PFSK-1 (cell line): ENCODE measurements around the gene GALNS.

Experiments used
- FOXP2 ChIP-seq: optimal IDR thresholded peaks from 2 replicates; pipeline ENCODE3; 2011; ENCODE audit warnings: borderline replicate concordance, control low read depth, inconsistent platforms; ENCODE audit not compliant: insufficient read depth; ENCODE audit errors: extremely low read length, extremely low read depth
- POLR2AphosphoS5 ChIP-seq: IDR thresholded peaks from 2 replicates; pipeline ENCODE4 v1.6.1; 2012; ENCODE audit warnings: low read depth, mild to moderate bottlenecking, control low read depth, low read length, moderate library complexity
- SIN3A ChIP-seq: IDR thresholded peaks from 2 replicates; pipeline ENCODE4 v1.6.1; 2012; ENCODE audit warnings: mild to moderate bottlenecking, low read length, moderate library complexity, borderline replicate concordance; ENCODE audit not compliant: insufficient read depth
- TAF1 ChIP-seq: IDR thresholded peaks from 2 replicates; pipeline ENCODE4 v1.6.1; 2012; ENCODE audit warnings: low read length, control low read depth, borderline replicate concordance; ENCODE audit not compliant: insufficient read depth
- TF ChIP-seq, protein P1 (sequence below), 2 experiments: IDR thresholded peaks; 2 replicates each; pipeline versions ENCODE4 v1.6.1 to v1.8.0; 2011 to 2012; ENCODE audit warnings: low read depth in 2 of 2, low read length in 2 of 2, control low read depth in 1 of 2, inconsistent platforms in 1 of 2, mild to moderate bottlenecking in 1 of 2, moderate library complexity in 1 of 2; ENCODE audit not compliant: insufficient read depth in 1 of 2

GALNS gene

DNA sequence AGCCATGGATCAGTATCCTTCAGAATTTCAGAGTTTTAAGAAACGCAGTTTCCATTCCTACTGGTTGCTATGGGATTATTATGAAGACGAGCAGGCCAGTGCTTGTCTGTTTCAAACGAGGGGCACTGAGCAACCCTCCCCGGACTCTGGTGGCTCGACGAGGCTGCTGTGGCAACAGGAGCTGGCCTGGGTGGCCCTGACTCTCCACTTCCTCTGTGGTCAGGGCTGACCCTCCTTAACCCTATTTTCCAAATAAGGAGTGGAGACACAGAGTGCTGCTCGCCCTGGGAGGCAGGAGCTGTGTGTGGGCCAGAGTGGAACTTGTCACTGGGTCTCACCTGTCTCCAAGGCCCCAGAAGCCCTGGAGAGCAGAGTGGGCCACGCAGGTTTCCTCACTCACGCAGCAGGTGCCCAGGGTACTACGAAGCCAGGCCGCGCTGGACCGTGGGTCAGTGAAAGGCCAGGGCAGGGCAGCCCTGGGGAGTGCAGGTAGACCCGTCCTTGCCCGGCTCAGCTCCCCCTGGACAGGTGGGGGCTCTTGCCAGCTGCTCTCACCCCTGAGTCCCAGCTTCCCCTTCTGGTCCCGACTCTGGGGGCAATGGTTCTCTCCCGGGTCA is 3.3 kb downstream of the GALNS start:
- TF ChIP-seq SIN3A (no peak), FOXP2 (no peak), POLR2AphosphoS5 (no peak)

DNA sequence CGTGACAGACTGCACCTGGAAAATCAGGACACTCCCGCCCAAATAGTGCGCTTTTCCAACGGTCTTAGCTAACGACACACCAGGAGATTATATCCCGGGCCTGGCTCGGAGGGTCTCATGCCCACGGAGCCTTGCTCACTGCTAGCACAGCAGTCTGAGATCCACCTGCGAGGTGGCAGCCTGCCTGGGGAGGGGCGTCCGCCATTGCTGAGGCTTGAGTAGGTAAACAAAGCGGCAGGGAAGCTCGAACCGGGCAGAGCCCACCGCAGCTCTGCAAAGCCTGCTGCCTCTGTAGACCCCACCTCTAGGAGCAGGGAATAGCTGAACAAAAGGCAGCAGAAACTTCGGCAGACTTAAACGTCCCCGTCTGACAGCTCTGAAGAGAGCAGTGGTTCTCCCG is 5.1 kb downstream of the GALNS start:
- TF ChIP-seq FOXP2 (no peak), SIN3A (no peak), TAF1 (no peak), POLR2AphosphoS5 (no peak)
- TF ChIP-seq, protein P1, sequence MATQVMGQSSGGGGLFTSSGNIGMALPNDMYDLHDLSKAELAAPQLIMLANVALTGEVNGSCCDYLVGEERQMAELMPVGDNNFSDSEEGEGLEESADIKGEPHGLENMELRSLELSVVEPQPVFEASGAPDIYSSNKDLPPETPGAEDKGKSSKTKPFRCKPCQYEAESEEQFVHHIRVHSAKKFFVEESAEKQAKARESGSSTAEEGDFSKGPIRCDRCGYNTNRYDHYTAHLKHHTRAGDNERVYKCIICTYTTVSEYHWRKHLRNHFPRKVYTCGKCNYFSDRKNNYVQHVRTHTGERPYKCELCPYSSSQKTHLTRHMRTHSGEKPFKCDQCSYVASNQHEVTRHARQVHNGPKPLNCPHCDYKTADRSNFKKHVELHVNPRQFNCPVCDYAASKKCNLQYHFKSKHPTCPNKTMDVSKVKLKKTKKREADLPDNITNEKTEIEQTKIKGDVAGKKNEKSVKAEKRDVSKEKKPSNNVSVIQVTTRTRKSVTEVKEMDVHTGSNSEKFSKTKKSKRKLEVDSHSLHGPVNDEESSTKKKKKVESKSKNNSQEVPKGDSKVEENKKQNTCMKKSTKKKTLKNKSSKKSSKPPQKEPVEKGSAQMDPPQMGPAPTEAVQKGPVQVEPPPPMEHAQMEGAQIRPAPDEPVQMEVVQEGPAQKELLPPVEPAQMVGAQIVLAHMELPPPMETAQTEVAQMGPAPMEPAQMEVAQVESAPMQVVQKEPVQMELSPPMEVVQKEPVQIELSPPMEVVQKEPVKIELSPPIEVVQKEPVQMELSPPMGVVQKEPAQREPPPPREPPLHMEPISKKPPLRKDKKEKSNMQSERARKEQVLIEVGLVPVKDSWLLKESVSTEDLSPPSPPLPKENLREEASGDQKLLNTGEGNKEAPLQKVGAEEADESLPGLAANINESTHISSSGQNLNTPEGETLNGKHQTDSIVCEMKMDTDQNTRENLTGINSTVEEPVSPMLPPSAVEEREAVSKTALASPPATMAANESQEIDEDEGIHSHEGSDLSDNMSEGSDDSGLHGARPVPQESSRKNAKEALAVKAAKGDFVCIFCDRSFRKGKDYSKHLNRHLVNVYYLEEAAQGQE (IDR thresholded peaks at IDR 0.05; ENCODE audit: insufficient read depth in 1 of 2, low read depth in 2 of 2, low read length in 2 of 2): no peak

- no peak for TF ChIP-seq SIN3A
- TF ChIP-seq FOXP2: no peak
- no peak for TF ChIP-seq TAF1
- TF ChIP-seq, protein P1 (IDR thresholded peaks at IDR 0.05; ENCODE audit: insufficient read depth in 1 of 2, low read depth in 2 of 2, low read length in 2 of 2): no peak
- no peak for TF ChIP-seq POLR2AphosphoS5
These were observed 6.1 kb downstream of the GALNS start for GRCh38 chr16:88850531-88851199.

DNA sequence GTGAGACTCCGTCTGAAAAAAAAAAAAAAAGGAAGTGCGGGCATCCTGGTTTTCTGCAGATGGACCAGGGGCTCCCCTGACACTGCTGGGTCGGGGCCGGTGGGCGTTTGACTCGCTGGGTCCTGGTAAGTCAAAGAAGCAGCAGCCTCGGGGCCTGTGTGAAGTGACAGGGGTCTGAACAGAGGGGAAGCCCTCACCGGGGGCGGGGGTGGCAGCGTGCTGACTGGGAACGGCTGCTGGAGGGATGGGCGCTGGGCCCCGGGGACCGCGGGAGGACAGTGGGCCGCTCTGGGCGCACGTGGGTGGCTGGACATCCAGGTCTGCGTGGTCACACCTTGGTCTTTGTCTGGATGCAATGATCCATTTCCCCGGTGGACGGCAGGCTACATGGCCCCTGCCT is 8.2 kb downstream of the GALNS start:
- TF ChIP-seq POLR2AphosphoS5 (no peak), SIN3A (no peak), FOXP2 (no peak), TAF1 (no peak)
- TF ChIP-seq, protein P1 (IDR thresholded peaks at IDR 0.05; ENCODE audit: insufficient read depth in 1 of 2, low read depth in 2 of 2, low read length in 2 of 2): no peak

- TF ChIP-seq, protein P1 (IDR thresholded peaks at IDR 0.05; ENCODE audit: insufficient read depth in 1 of 2, low read depth in 2 of 2, low read length in 2 of 2): no peak
- TF ChIP-seq SIN3A (no peak), FOXP2 (no peak), TAF1 (no peak), POLR2AphosphoS5 (no peak)
These were observed 9.1 kb downstream of the GALNS start for GRCh38 chr16:88847654-88848053.

DNA sequence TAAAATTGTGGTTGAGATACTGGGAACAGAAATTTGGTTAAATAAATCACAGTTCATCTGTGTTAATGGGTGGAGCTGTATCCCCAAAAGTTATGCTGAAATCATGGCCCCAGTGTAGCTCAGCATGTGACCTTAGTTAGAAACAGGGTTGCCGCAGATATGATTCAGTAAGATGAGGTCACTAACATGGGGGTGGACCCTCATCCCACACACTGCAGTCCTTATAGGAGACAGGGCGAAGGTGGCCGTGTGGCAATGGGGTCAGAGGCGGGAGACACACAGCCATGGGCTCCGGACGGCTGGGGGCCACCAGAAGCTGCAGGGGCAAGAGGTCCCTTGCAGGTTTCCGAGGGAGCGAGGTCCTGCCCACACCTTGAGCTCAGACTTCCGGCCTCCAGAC is 10.7 kb downstream of the GALNS start:
- TF ChIP-seq FOXP2 (no peak), POLR2AphosphoS5 (no peak), SIN3A (no peak), TAF1 (no peak)
- TF ChIP-seq, protein P1 (IDR thresholded peaks at IDR 0.05; ENCODE audit: insufficient read depth in 1 of 2, low read depth in 2 of 2, low read length in 2 of 2): no peak
